ENCODE data around the gene FAM200C.

- TF ChIP-seq MXD1 (CRISPR knock-in tag; IDR thresholded peaks at IDR 0.05; ENCODE audit: borderline replicate concordance, poor library complexity, severe bottlenecking) (no peak), KDM1A (IDR thresholded peaks at IDR 0.05) (no peak), ZNF239 (CRISPR knock-in tag; IDR thresholded peaks at IDR 0.05) (no peak), HDAC2 (IDR thresholded peaks at IDR 0.05) (no peak), MTA3 (IDR thresholded peaks at IDR 0.05; ENCODE audit: borderline replicate concordance) (no peak), ZNF512 (tag; IDR thresholded peaks at IDR 0.05) (no peak), TCFL5 (CRISPR knock-in tag; conservative IDR thresholded peaks at IDR 0.05) (no peak), RAD21 (CRISPR knock-in tag; conservative IDR thresholded peaks at IDR 0.05 in 1 of 2, IDR thresholded peaks at IDR 0.05 in 1 of 2) (no peak), ZNF274 (IDR thresholded peaks at IDR 0.05; ENCODE audit: borderline replicate concordance, low read depth, low read length) (no peak), ZZZ3 (IDR thresholded peaks at IDR 0.05) (no peak), NFYB (IDR thresholded peaks at IDR 0.05; ENCODE audit: extremely low read depth, insufficient read length) (no peak)
These were observed 32.0 kb downstream of the FAM200C start for GRCh38 chr5:160367885-160368284.

Measured in K562 (cell line).